Ovary (tissue), 3 donors: ENCODE data around the gene MT1HL1.

ENCODE experiments used
- CTCF ChIP-seq, 3 donors: fragments of 450-650 bp in 2 of 3; fragments of 200-600 bp in 1 of 3; IDR thresholded peaks; one replicate each; pipeline versions ENCODE4 v1.5.1 to v1.8.0; 2016 to 2022; ENCODE audit warnings: antibody characterized with exemption in 3 of 3, mild to moderate bottlenecking in 1 of 3
- EP300 ChIP-seq: sonication (generic); formaldehyde crosslinking; IDR thresholded peaks from one replicate; pipeline ENCODE4 v1.6.1; 2017; ENCODE audit warnings: antibody characterized with exemption
- donor health status: DM: no; HTN: no; CAD: no.

GRCh38 chr1:237003516-237003915 is 725 bp downstream of the MT1HL1 start:
- no peak for TF ChIP-seq EP300
- no peak for TF ChIP-seq CTCF (IDR thresholded peaks at IDR 0.05)
